ENCODE data around the gene CDYL2. TPM values are rescaled to one million over a fixed set of nuclear protein-coding genes. Genes with fewer than 3 reads are reported as not detected.

CDYL2 gene
- total and polyA plus RNA-seq, 12 donors: 0.59 to 5.3 (median 2.9) TPM

- Histone ChIP-seq H3K4me1 (no peaks in the 10 kb centered on the region), H3K36me3 (no peaks in the 10 kb centered on the region), H3K27ac (no peak overlapping the region), H3K9me3 (peaks cover 0 to 36% (median 19%) of the 10 kb centered on the region in 11 donors), H3K27me3 (no peaks in the 10 kb centered on the region), H3K4me3 (no peak overlapping the region)
- TF ChIP-seq CTCF (IDR thresholded peaks at IDR 0.05): no peak
- DNase-seq: no peak
- no peak for ATAC-seq
- intact Hi-C loops (cut with DNase I): no loop called here
Observed at GRCh38 chr16:80841231-80841630, 36.8 kb upstream of the CDYL2 start.

- ATAC-seq (no peak), DNase-seq (no peak)
- peaks cover 0 to 12% (median 0%) of the 10 kb centered on the region in 11 donors for H3K9me3 ChIP-seq
- WGBS, 2 donors: 80 to 87% methylated on average over 9 of the region's 9 CpGs
- no peak overlapping the region for H3K27ac ChIP-seq
- no peak overlapping the region for H3K4me3 ChIP-seq
- H3K4me1 ChIP-seq: no peaks in the 10 kb centered on the region
- intact Hi-C loops (cut with DNase I): no loop called here
- TF ChIP-seq CTCF (IDR thresholded peaks at IDR 0.05): no peak
- no peaks in the 10 kb centered on the region for H3K36me3 ChIP-seq
- no peaks in the 10 kb centered on the region for H3K27me3 ChIP-seq
Observed at GRCh38 chr16:80837533-80838147, 33.2 kb upstream of the CDYL2 start.

GRCh38 chr16:80836846-80837245, 32.4 kb upstream of the CDYL2 start:
- H3K4me3 ChIP-seq: no peak overlapping the region
- WGBS, 2 donors: 72 to 74% methylated on average over 4 of the region's 4 CpGs
- DNase-seq (no peak), ATAC-seq (no peak)
- no peaks in the 10 kb centered on the region for H3K36me3 ChIP-seq
- no peak for TF ChIP-seq CTCF (IDR thresholded peaks at IDR 0.05)
- no peaks in the 10 kb centered on the region for H3K4me1 ChIP-seq
- intact Hi-C loops (cut with DNase I): no loop called here
- no peaks in the 10 kb centered on the region for H3K27me3 ChIP-seq
- no peak overlapping the region for H3K27ac ChIP-seq
- H3K9me3 ChIP-seq: peaks cover 0 to 12% (median 0%) of the 10 kb centered on the region in 11 donors

- no peak overlapping the region for H3K27ac ChIP-seq
- no peak overlapping the region for H3K4me3 ChIP-seq
- 76 to 83% methylated on average over 5 of the region's 5 CpGs for WGBS, 2 donors
- intact Hi-C loops (cut with DNase I): no loop called here
- ATAC-seq (no peak), DNase-seq (no peak)
- peaks cover 0 to 7% (median 0%) of the 10 kb centered on the region in 11 donors for H3K9me3 ChIP-seq
- no peaks in the 10 kb centered on the region for H3K4me1 ChIP-seq
- H3K36me3 ChIP-seq: no peaks in the 10 kb centered on the region
- no peaks in the 10 kb centered on the region for H3K27me3 ChIP-seq
- no peak for TF ChIP-seq CTCF (IDR thresholded peaks at IDR 0.05)
Observed at GRCh38 chr16:80836202-80836601, 31.8 kb upstream of the CDYL2 start.
